C4-2B (cell line): ENCODE results near the gene HID1.
"Not testable (repeated sequence)": the region's sequence is repeated elsewhere in the genome, so short reads cannot be mapped to it uniquely, and the experiment has no call there.

Experiments used
- H3K27ac ChIP-seq: fragments of 450-650 bp; 2 replicates; pipeline ENCODE4 v1.5.1; 2017
- CTCF ChIP-seq: fragments of 450-650 bp; conservative IDR thresholded peaks from 2 replicates; pipeline ENCODE4 v1.5.1; 2017; ENCODE audit warnings: mild to moderate bottlenecking
- ZFX ChIP-seq: fragments of 450-650 bp; IDR thresholded peaks from 2 replicates; pipeline ENCODE4 v1.6.1; 2017

Gene HID1

GRCh38 chr17:74917430-74917829 is 55.1 kb downstream of the HID1 start:
- no peak overlapping the region for H3K27ac ChIP-seq
- TF ChIP-seq ZFX, result no peak
- no peak for TF ChIP-seq CTCF

- no peak for TF ChIP-seq ZFX
Observed at GRCh38 chr17:74916851-74917199, 55.7 kb downstream of the HID1 start.

DNA sequence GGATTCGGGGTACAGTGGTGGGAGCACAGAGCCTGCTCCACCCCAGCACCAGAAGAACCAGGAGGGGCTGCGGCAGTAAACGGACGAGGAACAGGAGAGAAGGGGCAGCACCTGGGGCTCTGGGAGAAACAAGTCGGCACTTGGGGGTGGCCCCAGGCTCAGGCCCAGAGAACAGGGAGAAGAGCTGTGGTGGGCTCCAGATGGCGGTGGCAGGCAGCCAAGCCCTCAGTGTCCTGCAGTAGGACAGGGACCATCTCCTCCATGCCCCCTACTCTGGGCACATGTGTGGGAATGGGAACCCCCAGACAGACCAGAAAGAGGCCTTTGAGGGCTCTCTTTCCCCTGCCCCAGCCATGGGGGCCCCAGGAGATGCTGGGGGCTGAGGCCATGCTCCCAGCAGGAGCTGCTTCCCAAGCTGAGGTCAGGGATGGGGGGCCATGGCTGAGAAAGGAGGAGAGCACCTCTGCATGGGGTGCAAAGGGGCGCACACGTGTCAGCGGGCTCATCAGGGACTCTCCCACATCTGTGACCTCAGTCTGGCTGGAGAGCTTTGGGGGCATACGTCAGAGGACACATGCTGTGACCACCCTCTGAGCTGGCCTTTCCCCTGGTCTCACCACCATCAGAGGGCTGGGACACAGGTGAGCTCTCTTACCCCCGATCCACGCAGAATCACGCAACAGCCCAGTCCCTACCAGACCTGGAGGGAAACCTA is 56.3 kb downstream of the HID1 start:
- no peak overlapping the region for H3K27ac ChIP-seq
- TF ChIP-seq ZFX (no peak), CTCF (no peak)

More at GRCh38 chr17:74916851-74917199, 55.7 kb downstream of the HID1 start:
- no peak overlapping the region for H3K27ac ChIP-seq

GRCh38 chr17:74911423-74911822 is 61.1 kb downstream of the HID1 start:
- not testable (repeated sequence) for H3K27ac ChIP-seq

- not testable (repeated sequence) for H3K27ac ChIP-seq
Observed at GRCh38 chr17:74909097-74909496, 63.5 kb downstream of the HID1 start.

DNA sequence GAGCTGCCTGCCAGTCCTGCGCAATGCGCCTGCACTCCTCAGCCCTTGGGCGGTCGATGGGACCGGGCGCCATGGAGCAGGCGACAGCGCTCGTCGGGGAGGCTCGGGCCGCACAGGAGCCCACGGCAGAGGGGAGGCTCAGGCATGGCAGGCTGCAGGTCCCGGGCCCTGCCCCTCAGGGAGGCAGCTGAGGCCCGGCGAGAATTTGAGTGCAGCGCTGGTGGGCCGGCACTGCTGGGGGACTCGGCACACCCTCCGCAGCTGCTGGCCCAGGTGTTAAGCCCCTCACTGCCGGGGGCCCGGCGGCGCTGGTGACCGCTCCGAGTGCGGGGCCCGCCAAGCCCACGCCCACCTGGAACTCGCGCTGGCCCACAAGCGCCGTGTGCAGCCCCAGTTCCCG is 65.5 kb downstream of the HID1 start:
- TF ChIP-seq ZFX, result no peak
- TF ChIP-seq CTCF, result no peak
- H3K27ac ChIP-seq, result no peak overlapping the region

- not testable (repeated sequence) for H3K27ac ChIP-seq
Observed at GRCh38 chr17:74906214-74906793, 66.3 kb downstream of the HID1 start.

DNA sequence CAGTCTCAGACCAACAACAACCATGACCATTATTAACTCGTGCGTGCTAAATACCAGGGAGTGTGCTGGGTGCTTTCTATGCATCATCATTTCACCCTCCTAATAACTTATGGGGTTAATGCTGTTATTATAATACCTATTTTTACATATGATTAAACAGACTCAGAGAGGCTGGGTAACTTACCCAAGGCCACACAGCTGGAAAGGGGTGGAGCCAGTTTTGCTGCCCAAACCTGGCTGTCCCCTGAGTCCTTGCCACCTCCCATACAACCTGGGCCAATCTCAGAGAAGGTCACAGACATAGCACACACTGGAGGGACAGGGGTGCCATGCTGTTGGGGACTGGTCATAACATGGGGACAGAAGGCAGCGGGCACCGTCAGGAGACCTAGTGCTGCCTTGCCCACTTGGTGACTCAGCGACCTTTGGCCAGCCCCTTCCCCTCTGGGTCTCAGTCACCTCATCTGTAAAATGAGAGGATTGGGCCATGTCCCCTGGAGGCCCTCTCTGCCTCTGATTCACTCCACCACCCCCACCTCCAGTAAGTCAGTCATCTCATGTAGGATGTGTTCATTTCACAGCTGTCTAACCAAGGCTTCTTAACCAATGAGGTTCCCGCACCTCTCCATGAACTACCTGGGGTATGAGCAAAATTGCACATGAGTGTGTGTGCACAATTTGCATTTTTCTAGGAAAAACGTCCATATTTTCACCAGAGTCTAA is 67.7 kb downstream of the HID1 start:
- TF ChIP-seq ZFX (no peak), CTCF (no peak)
- H3K27ac ChIP-seq, result no peak overlapping the region

DNA sequence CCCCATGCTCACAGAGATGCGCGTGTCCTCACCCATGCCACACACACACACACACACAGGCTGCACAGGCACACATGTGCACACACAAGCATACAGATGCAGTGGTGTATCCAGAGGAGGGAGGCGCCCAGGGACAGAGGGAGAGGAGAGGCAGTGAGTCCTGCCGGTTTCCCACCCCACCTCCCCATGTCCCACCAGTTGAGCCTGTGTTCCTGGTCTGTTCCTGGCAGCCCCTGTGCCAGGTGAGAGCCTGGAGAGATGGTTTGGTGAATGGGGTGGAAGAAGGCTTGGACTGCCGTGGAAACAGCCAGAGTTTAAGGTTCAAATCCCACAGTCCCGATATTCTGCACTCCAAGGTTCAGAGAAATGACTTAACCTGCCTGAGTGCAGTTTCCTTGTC is 68.9 kb downstream of the HID1 start:
- no peak for TF ChIP-seq ZFX
- no peak for TF ChIP-seq CTCF
- H3K27ac ChIP-seq, result no peak overlapping the region
